Measurements from ENCODE around the gene TRIM31. TPM values are rescaled to one million over a fixed set of nuclear protein-coding genes. Genes with fewer than 3 reads are reported as not detected.

The TRIM31 gene
- polyA plus RNA-seq, 1 of the 3 experiments (the other 2 are of a cell fraction), result not detected

- TF ChIP-seq FOXM1 (IDR thresholded peaks at IDR 0.05; ENCODE audit: low read depth) (no peak), EP300 (IDR thresholded peaks at IDR 0.05; ENCODE audit: borderline replicate concordance in 1 of 2, low read depth in 1 of 2, low read length in 1 of 2) (no peak), RFX5 (IDR thresholded peaks at IDR 0.05; ENCODE audit: low read length) (no peak), YY1 (IDR thresholded peaks at IDR 0.05; ENCODE audit: low read depth) (no peak), IRF3 (IDR thresholded peaks at IDR 0.05; ENCODE audit: low read depth, low read length) (no peak), CTCF (IDR thresholded peaks at IDR 0.05) (no peak)
- 45% methylated on average over 1 of the region's 1 CpG for WGBS (ENCODE audit: low lambda C conversion rate)
- CTCF ChIA-PET, result no interaction called here
- H3K9ac ChIP-seq, result no peak overlapping the region
- no peak overlapping the region for H3K4me2 ChIP-seq
- H3K4me1 ChIP-seq (ENCODE audit: control insufficient read depth in 1 of 2, insufficient read depth in 2 of 2, low read depth in 1 of 2, low read length in 1 of 2), result peaks cover 6 to 9% of the 10 kb centered on the region in 2 experiments; a peak in 3 of 4 replicates
- H3K4me3 ChIP-seq (ENCODE audit: low read depth in 2 of 2, low read length in 1 of 2), result no peak overlapping the region
- no peaks in the 10 kb centered on the region for H3K27me3 ChIP-seq (ENCODE audit: insufficient read depth)
- H3K79me2 ChIP-seq (ENCODE audit: insufficient read depth), result peaks cover 13% of the 10 kb centered on the region
- H3K27ac ChIP-seq (ENCODE audit: low read depth in 2 of 2, low read length in 1 of 2), result no peak overlapping the region
- H3K9me2 ChIP-seq, result no peaks in the 10 kb centered on the region
- peaks cover 15 to 33% of the 10 kb centered on the region in 2 experiments for H3K36me3 ChIP-seq (replicated peaks in 1 of 2; ENCODE audit: control insufficient read depth in 1 of 2, insufficient read depth in 2 of 2, low read length in 1 of 2)
- H3F3A ChIP-seq (replicated peaks; ENCODE audit: insufficient read depth), result peaks cover 7% of the 10 kb centered on the region
- H2AFZ ChIP-seq (ENCODE audit: low read depth), result no peak overlapping the region
- no peaks in the 10 kb centered on the region for H3K9me3 ChIP-seq
- H4K20me1 ChIP-seq (ENCODE audit: insufficient read depth), result no peaks in the 10 kb centered on the region
- DNase-seq, result no peak
- POLR2A ChIA-PET, result no interaction called here
These were observed 57.4 kb downstream of the TRIM31 start for GRCh38 chr6:30055513-30055912.

- no peaks in the 10 kb centered on the region for H3K9me3 ChIP-seq
- no peak overlapping the region for H3K27ac ChIP-seq (ENCODE audit: low read depth in 2 of 2, low read length in 1 of 2)
- no peaks in the 10 kb centered on the region for H3K79me2 ChIP-seq (ENCODE audit: insufficient read depth)
- H2AFZ ChIP-seq (ENCODE audit: low read depth), result no peak overlapping the region
- no peak overlapping the region for H3K9ac ChIP-seq
- H3K9me2 ChIP-seq, result no peaks in the 10 kb centered on the region
- H3K4me1 ChIP-seq (ENCODE audit: control insufficient read depth in 1 of 2, insufficient read depth in 2 of 2, low read depth in 1 of 2, low read length in 1 of 2), result no peaks in the 10 kb centered on the region
- POLR2A ChIA-PET, result no interaction called here
- H3K4me2 ChIP-seq, result no peak overlapping the region
- WGBS (ENCODE audit: low lambda C conversion rate), result 89% methylated on average over 3 of the region's 3 CpGs
- DNase-seq, result no peak
- H3K36me3 ChIP-seq (replicated peaks in 1 of 2; ENCODE audit: control insufficient read depth in 1 of 2, insufficient read depth in 2 of 2, low read length in 1 of 2), result peaks cover 15 to 33% of the 10 kb centered on the region in 2 experiments
- H4K20me1 ChIP-seq (ENCODE audit: insufficient read depth), result no peaks in the 10 kb centered on the region
- H3F3A ChIP-seq (replicated peaks; ENCODE audit: insufficient read depth), result peaks cover 7% of the 10 kb centered on the region
- TF ChIP-seq GATA2 (CRISPR knock-in tag; IDR thresholded peaks at IDR 0.05) (no peak), CTCF (IDR thresholded peaks at IDR 0.05) (no peak), NRF1 (IDR thresholded peaks at IDR 0.05; ENCODE audit: low read depth, low read length) (no peak), SMC3 (IDR thresholded peaks at IDR 0.05; ENCODE audit: low read depth, low read length) (no peak), RFX5 (IDR thresholded peaks at IDR 0.05; ENCODE audit: low read length) (no peak), RAD21 (IDR thresholded peaks at IDR 0.05; ENCODE audit: low read length) (no peak), TAF1 (IDR thresholded peaks at IDR 0.05; ENCODE audit: borderline replicate concordance, low read depth, low read length) (no peak), MAX (IDR thresholded peaks at IDR 0.05; ENCODE audit: low read depth) (no peak), REST (IDR thresholded peaks at IDR 0.05; ENCODE audit: low read depth, low read length) (no peak), FOXM1 (IDR thresholded peaks at IDR 0.05; ENCODE audit: low read depth) (no peak), IRF3 (IDR thresholded peaks at IDR 0.05; ENCODE audit: low read depth, low read length) (no peak), NFIC (IDR thresholded peaks at IDR 0.05; ENCODE audit: borderline replicate concordance) (no peak), JUND (IDR thresholded peaks at IDR 0.05) (no peak)
- H3K4me3 ChIP-seq (ENCODE audit: low read depth in 2 of 2, low read length in 1 of 2), result no peak overlapping the region
- H3K27me3 ChIP-seq (ENCODE audit: insufficient read depth), result no peaks in the 10 kb centered on the region
- CTCF ChIA-PET, result interaction anchor here (1.3 kb wide), 1 partner anchor 205 kb away, joined by 3 read pairs; no protein-coding TSS in a partner anchor
These were observed 59.2 kb downstream of the TRIM31 start for GRCh38 chr6:30053682-30054081.
